IPS-NIHi11 (cell line): ENCODE measurements around the gene TOP2A.

ENCODE experiments used
- DNase-seq: peaks from one replicate; pipeline ENCODE4 v3.0.0; 2012; ENCODE audit warnings: mixed read lengths, low spot score

The TOP2A gene

DNA sequence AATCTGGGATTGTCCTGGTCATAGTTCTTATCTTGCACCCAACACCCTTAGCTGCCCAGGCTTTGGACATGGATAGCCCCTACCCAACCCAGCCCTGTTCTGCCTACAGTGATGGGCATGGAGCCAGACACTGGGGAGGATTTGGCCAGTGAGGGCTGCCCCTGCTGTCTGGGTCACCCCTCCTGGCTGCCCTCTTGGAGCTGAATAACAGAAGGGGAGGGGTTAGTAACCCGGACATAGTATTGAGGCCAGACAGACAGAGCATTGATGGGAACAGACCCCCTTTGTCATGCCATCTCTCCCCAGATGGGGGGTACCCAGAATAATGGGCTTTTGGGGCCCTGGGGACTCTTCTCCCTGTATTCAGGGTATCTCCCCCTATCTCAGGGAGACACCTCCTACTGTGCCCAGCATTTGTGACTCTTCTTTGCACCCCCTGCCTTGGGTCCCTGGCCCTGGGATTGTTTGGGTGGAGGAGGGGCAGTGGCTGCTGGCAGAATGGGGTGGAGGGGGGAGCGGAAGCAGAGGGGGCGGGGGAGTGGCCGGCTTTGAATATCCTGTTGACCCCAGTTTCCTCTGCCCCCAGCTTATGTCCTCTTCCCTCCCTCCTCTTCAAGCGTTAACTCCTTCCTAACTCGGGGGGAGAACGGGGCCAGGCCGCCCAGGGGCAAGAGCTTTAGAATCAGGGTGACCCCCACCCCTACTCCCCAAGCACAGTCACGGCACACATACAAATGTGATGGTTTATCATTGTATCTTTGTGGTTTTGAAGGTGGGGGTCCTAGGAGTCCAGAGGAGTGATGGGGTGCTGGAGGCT is 70.2 kb downstream of the TOP2A start:
- DNase-seq, result no peak

DNA sequence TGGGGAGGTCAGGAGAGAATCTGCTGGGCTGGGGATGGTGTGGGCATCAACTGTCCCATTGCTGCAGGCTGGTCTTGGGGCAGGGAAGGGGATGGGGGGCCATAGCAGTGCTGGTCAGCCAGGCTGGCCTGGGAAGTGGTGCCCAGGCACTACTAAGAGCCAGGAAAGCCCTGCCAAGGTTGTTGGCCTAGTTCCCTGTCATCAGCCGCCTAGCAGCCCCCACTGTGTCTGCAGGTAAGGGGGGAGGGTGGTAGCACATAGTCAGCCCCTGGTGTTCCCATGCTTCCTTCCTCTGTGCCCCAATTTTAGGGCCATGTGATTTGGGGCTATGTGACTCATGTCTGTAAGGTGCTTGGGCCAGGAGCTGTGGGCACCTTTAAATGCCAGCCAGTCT is 70.9 kb downstream of the TOP2A start:
- DNase-seq, result no peak

DNA sequence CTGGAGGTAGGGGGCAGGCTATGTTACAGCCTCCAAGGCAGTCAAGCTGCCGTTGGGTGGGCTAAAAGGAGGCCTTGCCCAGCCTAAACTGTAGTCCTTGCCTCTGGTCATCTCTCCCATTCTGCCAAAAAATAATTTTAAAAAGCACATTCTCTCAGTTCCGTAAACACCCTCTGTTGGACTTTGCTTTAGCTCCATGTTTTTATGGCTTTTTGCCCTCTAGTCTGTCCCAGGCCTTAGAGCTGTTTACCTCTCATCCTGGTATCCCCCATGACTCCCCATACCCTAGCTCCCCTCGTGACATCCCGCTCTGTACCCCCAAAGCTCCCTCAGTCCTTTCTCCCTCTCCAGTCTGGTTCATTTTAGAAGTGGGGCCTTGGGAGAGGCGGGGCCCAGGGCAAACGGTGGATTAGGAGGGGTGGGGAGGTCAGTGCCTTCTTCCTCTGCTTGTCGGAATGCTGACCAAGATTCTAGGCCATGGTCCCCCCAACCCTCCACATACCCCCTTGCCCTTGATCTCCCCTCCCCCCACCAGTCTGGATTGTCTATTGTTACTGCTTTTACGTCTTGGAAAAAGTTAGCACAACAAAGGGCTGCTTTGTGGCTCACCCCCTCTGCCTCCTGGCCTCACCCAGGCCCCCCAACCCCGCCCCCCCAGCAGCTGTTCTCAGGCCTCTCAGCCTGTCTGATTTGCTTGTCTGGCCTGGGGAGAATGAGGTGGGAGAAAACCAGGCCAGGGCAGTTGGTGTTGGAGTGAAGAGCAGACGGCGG is 71.5 kb downstream of the TOP2A start:
- no peak for DNase-seq

DNA sequence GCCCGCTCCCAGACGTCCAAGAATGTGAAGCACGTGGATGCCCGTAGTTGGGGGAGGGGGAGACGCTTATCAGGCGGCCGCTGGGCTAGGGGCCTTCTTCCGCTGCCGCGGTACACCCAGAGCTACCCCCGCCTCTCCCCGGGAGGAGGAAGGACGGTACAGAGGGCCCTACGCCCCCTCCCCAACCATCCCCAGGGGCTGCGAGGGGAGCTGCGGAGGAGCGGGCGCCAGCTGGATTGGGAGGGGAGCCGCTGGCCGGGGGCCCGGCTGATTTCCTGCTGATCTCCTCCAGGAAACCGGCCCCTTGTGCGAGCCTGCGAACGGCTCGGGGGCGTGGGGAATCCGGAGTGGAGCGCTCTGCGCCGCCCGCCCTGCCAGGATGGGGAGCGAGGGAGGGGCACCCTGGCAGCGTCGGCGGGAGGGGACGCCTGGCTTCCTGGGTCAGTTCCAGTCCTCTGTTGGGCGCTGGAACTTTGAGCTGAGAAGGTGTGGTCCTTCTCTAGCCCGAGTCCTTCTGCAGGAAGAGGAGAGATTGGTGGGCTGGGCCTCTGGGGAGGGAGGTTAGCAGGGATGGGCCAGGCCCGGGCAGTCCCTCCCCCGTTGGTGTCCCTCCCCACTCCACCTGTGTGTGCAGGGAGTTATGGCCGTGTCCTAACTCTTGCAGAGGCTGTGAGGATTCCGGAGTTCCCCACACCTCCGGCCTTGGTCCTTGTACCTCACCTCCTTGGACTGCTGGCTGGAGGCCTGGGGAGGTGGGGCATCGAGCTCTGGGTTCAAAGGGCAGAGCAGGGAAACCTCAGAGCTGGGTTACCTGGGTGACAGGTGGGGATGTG is 72.3 kb downstream of the TOP2A start:
- DNase-seq, result peak; percentile 75

DNA sequence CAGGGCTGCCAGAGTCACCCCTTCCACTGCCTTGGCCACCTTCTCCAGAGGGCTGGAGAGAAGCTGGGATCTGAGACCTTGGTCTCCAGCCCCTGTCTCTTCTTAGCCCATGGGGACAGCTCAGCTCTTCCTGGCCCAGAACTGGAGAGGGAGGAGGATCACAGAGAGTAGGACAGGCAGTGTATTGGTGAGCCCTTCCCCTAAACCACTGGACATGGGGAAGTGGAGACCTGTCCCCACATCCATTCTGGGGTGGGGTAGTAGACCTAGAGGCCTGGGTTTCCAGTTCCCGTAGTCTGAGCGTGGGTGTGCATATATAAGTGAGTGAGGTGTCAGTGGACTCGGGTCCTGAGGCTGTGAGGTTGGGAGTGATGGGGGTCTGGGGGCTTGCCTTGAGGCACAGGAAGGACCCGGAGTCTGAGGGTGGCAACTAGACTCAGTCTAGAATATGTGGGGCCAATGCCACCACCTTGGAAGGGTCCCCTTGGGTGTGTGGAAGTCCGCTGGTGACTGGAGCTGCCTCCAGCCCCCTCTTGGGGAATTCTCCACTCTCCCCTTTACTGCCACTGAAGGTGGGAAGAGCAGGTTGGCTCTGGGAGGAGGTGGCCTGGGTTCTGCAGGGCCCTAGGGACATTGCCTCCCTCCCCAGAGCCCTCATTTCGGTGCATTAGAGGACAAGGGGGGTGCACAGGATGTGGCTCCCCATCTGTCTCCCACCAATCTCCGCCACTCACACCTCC is 73.1 kb downstream of the TOP2A start:
- DNase-seq, result no peak

DNA sequence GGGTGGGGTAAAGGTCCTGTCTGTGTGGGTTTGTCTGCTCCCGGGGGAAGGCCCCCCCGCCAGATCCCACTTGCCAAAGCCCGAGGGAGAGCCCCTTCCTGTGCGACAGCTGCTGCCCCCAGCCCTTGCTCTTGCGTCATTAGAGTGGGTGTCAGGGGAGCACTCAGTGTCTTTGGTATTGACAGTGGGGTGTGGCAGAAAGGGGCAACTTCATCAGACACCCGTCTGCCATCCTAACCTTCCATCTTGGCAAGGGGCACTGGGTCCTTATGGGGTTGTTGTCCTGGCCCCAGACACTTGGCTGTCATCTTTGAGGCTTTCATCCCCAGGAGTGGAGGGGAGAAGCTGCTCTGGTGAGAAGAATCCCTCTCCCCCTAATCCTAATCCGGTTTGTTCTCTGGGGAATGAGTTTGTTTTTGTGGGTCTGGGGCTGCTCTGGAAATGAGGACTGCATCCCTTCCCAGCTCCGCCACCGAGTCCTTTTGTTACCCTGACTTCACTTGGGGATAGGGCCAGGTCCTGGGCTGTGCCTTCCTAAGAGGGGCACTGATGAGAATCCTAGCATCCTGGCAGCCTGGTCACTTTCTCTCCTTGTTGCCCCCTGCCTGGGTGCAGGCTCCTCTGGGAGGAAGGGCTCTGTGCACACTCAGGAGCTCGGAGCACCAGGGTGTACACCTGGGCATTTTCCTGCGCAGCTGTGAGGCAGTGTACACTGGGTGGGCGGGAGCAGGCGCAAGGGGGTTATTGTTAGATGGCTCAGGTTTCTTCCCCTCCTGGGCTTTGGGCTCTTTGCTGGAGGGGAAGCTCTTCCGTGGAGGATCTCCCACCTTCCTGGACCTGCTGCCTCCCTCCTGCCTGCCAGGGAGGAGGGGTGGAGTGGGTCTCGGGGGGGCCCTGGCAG is 74.2 kb downstream of the TOP2A start:
- DNase-seq, result no peak

DNA sequence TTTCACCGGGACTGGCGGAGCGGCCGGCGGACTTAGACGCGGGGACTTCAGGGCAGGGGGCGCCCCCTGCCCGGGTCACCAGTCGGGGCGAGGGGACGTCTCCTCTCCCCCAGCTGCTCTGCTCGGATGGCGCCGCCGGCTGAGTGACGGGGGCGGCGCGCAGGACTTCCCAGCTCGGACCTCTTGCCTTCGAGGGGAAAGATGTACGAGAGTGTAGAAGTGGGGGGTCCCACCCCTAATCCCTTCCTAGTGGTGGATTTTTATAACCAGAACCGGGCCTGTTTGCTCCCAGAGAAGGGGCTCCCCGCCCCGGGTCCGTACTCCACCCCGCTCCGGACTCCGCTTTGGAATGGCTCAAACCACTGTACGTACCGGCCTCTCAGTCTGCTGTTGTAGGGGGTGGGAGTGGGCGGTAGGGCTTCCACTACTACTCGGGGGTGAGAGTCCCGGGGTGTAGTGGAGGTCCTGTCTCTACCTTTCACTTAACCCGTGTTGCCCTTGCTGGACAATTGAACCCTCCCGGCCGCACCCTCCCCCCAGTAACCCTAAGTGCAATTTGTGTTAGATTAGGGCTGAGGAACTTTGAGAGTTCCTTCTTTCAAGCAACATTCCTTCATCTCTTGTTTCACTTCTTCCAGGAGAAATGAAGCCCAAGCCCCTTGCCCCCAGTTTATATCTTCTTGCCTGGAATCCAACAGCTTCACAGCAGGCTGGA is 75.0 kb downstream of the TOP2A start:
- DNase-seq, result no peak

DNA sequence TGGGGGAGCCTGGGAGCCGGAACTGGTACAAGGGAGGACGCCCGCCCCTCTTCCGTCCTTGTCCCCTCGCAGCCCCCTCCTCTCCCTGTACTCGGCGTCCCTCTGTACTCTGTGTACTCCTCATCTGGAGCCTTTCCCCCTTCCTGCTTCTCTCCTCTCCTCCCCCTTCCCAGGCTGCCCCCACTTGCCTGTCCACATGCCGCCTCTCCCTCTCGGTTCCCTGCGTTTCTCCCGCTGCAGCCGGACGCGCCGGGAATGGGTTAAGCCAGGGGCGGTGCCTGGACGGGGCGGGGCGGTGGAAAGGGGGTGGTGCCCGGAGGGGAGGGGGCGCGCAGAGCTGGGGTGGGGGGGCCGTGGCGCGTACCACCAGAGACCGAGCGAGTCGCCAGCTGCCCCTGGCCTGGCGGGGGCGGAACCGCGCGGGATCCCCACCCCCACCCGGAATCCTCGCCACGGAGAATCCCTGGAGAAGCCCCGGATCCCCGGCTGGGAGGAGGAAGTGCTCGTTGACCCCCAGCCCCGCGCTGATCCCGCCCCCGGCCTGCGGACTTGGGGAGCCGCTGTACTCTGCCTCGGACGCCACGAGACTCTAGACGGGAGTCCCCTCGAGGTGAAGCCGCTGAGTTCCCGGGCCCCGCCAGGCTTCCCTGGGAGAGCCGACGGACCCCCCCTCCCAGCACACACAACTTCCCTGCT is 75.7 kb downstream of the TOP2A start:
- DNase-seq, result peak; percentile 86

DNA sequence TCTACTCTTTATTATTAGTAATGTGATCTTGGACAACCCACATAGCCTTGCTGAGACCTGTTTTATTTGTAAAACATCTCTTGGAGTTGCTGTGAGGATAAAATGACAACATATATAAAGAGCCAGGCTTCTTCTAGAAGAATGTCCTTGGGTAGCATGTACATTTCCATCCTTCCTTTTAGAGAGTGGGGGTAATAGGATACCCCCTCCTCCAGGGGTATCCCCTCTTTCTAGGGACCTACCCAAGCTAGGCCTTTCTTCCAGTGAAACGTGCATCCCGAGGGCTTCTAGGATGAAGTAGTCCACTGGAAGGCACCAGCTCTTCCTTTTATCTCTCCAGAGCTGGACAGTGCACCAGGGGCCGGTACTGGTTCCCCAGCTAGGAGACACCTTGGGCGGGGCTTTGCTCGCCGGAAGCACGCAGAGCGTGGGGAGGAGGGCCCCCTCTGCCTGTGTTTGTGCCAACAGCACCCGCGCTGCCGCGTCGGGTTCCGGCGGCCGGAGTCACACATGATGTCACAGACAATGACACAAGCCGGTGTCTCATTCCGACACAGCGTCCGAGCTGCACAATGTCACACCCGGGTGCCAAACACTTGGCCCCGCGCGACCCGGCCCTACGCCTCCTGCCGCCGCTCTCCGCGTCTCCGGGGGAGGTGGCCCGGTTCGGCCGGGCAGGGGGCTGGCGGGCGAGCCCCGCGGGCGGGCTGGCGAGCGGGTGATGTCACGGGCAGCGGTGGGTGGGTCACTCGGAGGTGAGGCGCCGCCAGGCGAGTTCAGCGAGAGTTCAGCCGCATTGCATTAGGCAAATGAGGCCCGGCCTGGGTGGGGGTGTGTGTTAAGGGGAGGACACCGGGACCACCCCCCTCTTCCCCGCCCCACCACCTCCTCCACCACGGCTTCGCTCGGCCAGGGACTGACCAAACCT is 76.6 kb downstream of the TOP2A start:
- DNase-seq, result peak; percentile 85

DNA sequence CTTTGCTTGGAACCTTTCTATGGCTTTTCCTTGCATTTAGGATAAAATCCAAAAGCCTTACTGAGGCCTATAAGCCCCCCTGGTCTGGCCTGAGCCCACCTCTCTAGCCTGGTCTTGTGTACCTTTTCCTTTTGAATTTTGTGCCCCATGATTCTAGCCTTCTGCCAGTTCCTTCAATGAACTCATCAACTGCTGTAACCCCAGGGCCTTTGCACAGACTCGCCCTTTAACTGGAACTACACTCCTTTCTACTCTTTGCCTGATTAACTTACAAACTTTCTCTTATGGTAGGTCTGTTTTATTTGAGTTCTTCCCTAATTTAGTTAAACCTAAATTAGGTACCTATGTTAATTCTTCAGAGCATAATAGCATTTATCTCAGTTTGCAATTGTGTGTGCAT is 77.4 kb downstream of the TOP2A start:
- no peak for DNase-seq

DNA sequence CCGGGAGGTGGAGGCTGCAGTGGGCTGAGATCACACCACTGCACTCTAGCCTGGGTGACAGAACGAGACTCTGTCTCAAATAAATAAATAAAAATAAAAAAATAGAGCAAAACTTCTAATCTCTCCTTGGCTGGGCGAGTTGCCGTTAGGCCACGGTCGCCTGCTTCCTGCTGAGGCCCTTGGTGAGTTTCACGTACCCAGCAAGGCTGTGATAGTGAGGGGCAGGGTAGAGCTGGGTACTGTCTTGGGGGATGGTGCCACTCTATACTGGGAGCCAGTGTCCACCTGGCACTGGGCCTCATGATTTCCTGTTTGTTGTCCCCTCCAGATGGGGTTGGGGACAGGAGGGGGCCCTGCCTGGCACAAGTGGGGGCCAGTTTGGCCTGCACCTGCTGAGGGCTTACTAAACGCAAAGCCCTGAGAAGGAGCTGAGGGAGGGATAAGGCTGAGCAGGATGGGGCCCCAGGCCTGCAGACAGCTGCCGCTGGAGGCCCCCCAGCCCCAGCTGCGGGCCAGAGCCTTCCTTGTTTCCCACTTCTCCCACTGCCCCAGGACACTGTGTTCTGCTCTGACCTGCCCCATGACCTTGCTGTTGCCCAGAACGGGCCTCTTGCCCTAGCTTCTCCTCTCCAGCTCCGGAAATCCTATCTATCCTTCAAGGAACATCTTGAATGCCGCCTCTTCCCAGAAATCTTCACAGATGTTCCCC is 78.6 kb downstream of the TOP2A start:
- DNase-seq, result no peak
